ENCODE measurements around the gene FSCN2.

The FSCN2 gene

GRCh38 chr17:81558115-81558468 is 29.9 kb downstream of the FSCN2 start:
- peaks cover 11% of the 10 kb centered on the region; the same call in 1 of the 2 replicates for H3K36me3 ChIP-seq (ENCODE audit: insufficient read depth)
- H4K20me1 ChIP-seq (ENCODE audit: insufficient read depth) = no peaks in the 10 kb centered on the region
- no peak for TF ChIP-seq CTCF (conservative IDR thresholded peaks at IDR 0.05; ENCODE audit: low read depth, low read length)
- H3K4me2 ChIP-seq = no peak overlapping the region
- no peak overlapping the region for H3K9ac ChIP-seq
- H2AFZ ChIP-seq (ENCODE audit: low read depth) = no peak overlapping the region
- no peaks in the 10 kb centered on the region for H3K27me3 ChIP-seq (ENCODE audit: insufficient read depth, low read depth)
- no peaks in the 10 kb centered on the region for H3K79me2 ChIP-seq (ENCODE audit: insufficient read depth, low read depth)
- no peak overlapping the region for H3K4me3 ChIP-seq (IDR thresholded peaks at IDR 0.05; ENCODE audit: insufficient read depth, low read depth, low read length)
- no peak overlapping the region for H3K27ac ChIP-seq
- peaks cover 43% of the 10 kb centered on the region for H3K4me1 ChIP-seq (ENCODE audit: low read depth, poor library complexity, severe bottlenecking)

DNA sequence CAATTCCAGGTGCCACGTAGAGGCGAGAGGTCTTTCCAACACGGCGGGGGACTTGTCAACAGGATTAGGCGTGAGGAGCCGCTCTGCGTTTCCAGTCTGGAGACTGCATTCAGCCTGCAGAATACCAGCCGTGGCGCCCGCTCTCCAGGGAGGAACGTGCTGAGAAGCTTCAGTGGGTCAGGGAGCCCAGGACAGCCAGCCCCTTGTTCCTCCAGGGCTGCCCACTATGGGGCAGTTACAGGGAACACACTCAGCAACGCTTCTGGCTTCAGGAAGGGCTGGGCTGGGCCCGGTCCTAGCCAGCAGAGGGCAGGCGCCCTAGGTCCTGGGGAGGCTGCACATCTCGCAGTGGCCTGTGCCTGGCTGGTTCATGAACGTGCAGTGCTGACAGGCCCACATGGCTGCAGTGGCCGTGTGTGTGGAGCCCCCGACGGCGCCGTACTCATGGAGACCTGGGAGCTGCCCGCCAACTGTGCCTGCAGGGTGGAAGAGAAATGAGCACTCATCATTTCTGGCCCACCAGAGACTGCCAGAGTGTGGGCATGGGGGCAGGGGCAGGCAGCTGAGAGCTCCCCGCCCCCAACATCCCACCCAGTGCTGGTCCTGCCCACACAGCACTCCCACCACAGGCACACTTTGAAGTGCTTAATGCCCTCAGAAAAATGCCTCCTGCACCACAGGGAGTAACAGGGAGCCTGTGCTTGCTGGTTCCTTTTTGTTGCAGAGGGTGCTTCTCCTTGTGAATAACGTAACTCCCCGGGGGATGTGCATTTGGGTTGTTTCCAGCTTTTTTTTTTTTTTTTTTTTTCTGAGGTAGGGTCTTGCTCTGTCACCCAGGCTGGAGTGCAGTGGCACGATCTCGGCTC is 31.0 kb downstream of the FSCN2 start:
- Histone ChIP-seq H3K4me2 (no peak overlapping the region), H3K9ac (no peak overlapping the region), H3K27me3 (ENCODE audit: insufficient read depth, low read depth) (no peaks in the 10 kb centered on the region), H3K79me2 (ENCODE audit: insufficient read depth, low read depth) (no peaks in the 10 kb centered on the region), H2AFZ (ENCODE audit: low read depth) (no peak overlapping the region), H3K27ac (no peak overlapping the region), H3K4me1 (ENCODE audit: low read depth, poor library complexity, severe bottlenecking) (peaks cover 44% of the 10 kb centered on the region), H3K36me3 (ENCODE audit: insufficient read depth) (peaks cover 11% of the 10 kb centered on the region; the same call in 1 of the 2 replicates), H3K4me3 (IDR thresholded peaks at IDR 0.05; ENCODE audit: insufficient read depth, low read depth, low read length) (no peak overlapping the region), H4K20me1 (ENCODE audit: insufficient read depth) (no peaks in the 10 kb centered on the region)
- TF ChIP-seq CTCF (conservative IDR thresholded peaks at IDR 0.05; ENCODE audit: low read depth, low read length) = no peak

DNA sequence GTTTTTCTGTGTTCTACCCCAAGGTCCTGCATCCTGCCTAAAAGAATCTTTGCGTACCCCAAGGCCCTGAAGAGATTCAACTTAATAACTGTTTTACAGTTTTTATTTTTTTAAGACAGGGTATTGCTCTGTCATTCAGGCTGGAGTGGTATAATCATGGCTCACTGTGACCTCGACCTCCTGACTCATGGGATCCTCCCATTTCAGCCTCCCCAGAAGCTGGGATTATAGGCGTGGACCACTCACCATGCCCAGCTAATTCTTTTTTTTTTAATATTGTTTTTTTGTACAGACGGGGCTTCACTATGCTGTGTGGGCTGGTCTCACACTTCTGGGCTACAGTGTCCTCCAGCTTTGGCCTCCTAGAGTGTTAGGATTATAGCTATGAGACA is 33.3 kb downstream of the FSCN2 start:
- Histone ChIP-seq H2AFZ (ENCODE audit: low read depth) (no peak overlapping the region), H3K9ac (no peak overlapping the region), H3K4me1 (ENCODE audit: low read depth, poor library complexity, severe bottlenecking) (peaks cover 48% of the 10 kb centered on the region), H4K20me1 (ENCODE audit: insufficient read depth) (no peaks in the 10 kb centered on the region), H3K4me2 (no peak overlapping the region), H3K4me3 (IDR thresholded peaks at IDR 0.05; ENCODE audit: insufficient read depth, low read depth, low read length) (no peak overlapping the region), H3K79me2 (ENCODE audit: insufficient read depth, low read depth) (no peaks in the 10 kb centered on the region; the same call in 1 of the 2 replicates), H3K36me3 (ENCODE audit: insufficient read depth) (peaks cover 11% of the 10 kb centered on the region; the same call in 1 of the 2 replicates), H3K27ac (no peak overlapping the region), H3K27me3 (ENCODE audit: insufficient read depth, low read depth) (no peaks in the 10 kb centered on the region)
- TF ChIP-seq CTCF (conservative IDR thresholded peaks at IDR 0.05; ENCODE audit: low read depth, low read length) = no peak

- H3K27me3 ChIP-seq (ENCODE audit: insufficient read depth, low read depth) = no peaks in the 10 kb centered on the region
- H3K4me2 ChIP-seq = no peak overlapping the region
- no peak overlapping the region for H3K27ac ChIP-seq
- H3K4me1 ChIP-seq (ENCODE audit: low read depth, poor library complexity, severe bottlenecking) = peaks cover 66% of the 10 kb centered on the region
- no peaks in the 10 kb centered on the region for H4K20me1 ChIP-seq (ENCODE audit: insufficient read depth)
- no peaks in the 10 kb centered on the region; the same call in 1 of the 2 replicates for H3K79me2 ChIP-seq (ENCODE audit: insufficient read depth, low read depth)
- H3K36me3 ChIP-seq (ENCODE audit: insufficient read depth) = peaks cover 16% of the 10 kb centered on the region; the same call in 1 of the 2 replicates
- H3K9ac ChIP-seq = no peak overlapping the region
- no peak overlapping the region for H2AFZ ChIP-seq (ENCODE audit: low read depth)
- H3K4me3 ChIP-seq (IDR thresholded peaks at IDR 0.05; ENCODE audit: insufficient read depth, low read depth, low read length) = no peak overlapping the region
- no peak for TF ChIP-seq CTCF (conservative IDR thresholded peaks at IDR 0.05; ENCODE audit: low read depth, low read length)
These were observed 35.8 kb downstream of the FSCN2 start for GRCh38 chr17:81563861-81564586.
